Suprapubic skin (tissue), 4 donors: Measurements from ENCODE around the gene WWOX. TPM values are rescaled to one million over a fixed set of nuclear protein-coding genes. Genes with fewer than 3 reads are reported as not detected.

Source experiments
- DNase-seq, 2 donors: peaks; one replicate each; pipeline ENCODE4 v3.0.0-alpha.2; 2019; ENCODE audit warnings: low spot score in 2 of 2
- H3K27ac ChIP-seq: fragments of 200-600 bp; sonication (generic); one replicate; pipeline ENCODE4 v1.5.1; 2019
- H3K27me3 ChIP-seq: fragments of 200-600 bp; sonication (generic); one replicate; pipeline ENCODE4 v1.5.1; 2019
- H3K36me3 ChIP-seq: fragments of 200-600 bp; sonication (generic); one replicate; pipeline ENCODE4 v1.5.1; 2019
- H3K4me1 ChIP-seq: fragments of 200-600 bp; sonication (generic); one replicate; pipeline ENCODE4 v1.5.1; 2019
- H3K4me3 ChIP-seq: fragments of 200-600 bp; sonication (generic); one replicate; pipeline ENCODE4 v1.5.1; 2019; ENCODE audit warnings: mild to moderate bottlenecking
- H3K9me3 ChIP-seq: fragments of 200-600 bp; sonication (generic); one replicate; pipeline ENCODE4 v1.5.1; 2019
- EP300 ChIP-seq: sonication (generic); formaldehyde crosslinking; IDR thresholded peaks from one replicate; pipeline ENCODE4 v1.6.1; 2017; ENCODE audit warnings: antibody characterized with exemption
- POLR2A ChIP-seq, 2 donors: fragments of 450-650 bp; IDR thresholded peaks; one replicate each; pipeline ENCODE4 v1.6.1; 2017; ENCODE audit warnings: antibody characterized with exemption in 2 of 2, mild to moderate bottlenecking in 2 of 2, moderate library complexity in 2 of 2
- POLR2AphosphoS5 ChIP-seq, 3 donors: sonication (generic); formaldehyde crosslinking; IDR thresholded peaks; one replicate each; pipeline ENCODE4 v1.6.1; 2017; ENCODE audit warnings: antibody characterized with exemption in 3 of 3
- WGBS: methylation state at CpG from one replicate; pipeline ENCODE4 v1.1.5; 2018; 5-methylcytosine and 5-hydroxymethylcytosine counted together
- total RNA-seq, 4 donors: library from RNA; depleted of rRNA; stranded (reverse); fragments of >200 nt; gene quantifications; one replicate each; pipeline ENCODE4 v1.1.0, GENCODE V29; 2016
- TF ChIP-seq, protein P1 (sequence below), 2 donors: fragments of 200-600 bp in 1 of 2; fragments of 450-650 bp in 1 of 2; sonication (generic) in 1 of 2; IDR thresholded peaks; one replicate each; pipeline ENCODE4 v1.5.1; 2016 to 2019; ENCODE audit warnings: antibody characterized with exemption in 2 of 2, mild to moderate bottlenecking in 1 of 2, moderate library complexity in 1 of 2

The WWOX gene
- total RNA-seq, 4 donors from 2014 or later = 29.6 to 104 (median 47.3) TPM

DNA sequence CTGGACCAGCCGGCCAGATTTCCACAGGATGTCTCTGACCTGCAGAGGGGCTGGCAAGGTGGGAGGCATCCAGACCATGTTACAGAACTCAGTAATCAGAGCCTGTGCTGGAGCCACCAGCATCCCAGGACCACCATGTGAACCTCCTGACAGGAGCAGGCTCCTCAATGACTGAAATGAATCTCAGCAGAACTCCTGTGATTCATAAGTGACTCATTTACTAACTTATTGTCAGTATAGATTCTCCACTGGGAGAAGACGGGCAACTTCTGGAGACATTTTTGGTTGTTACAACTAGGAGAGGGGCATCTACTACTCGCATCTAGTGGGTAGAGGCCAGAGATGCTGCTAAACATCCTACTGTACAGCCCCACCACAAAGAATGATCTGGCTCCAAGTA, 3.1 kb upstream of the WWOX start:
- peaks cover 7% of the 10 kb centered on the region for H3K27me3 ChIP-seq
- TF ChIP-seq, protein P1, sequence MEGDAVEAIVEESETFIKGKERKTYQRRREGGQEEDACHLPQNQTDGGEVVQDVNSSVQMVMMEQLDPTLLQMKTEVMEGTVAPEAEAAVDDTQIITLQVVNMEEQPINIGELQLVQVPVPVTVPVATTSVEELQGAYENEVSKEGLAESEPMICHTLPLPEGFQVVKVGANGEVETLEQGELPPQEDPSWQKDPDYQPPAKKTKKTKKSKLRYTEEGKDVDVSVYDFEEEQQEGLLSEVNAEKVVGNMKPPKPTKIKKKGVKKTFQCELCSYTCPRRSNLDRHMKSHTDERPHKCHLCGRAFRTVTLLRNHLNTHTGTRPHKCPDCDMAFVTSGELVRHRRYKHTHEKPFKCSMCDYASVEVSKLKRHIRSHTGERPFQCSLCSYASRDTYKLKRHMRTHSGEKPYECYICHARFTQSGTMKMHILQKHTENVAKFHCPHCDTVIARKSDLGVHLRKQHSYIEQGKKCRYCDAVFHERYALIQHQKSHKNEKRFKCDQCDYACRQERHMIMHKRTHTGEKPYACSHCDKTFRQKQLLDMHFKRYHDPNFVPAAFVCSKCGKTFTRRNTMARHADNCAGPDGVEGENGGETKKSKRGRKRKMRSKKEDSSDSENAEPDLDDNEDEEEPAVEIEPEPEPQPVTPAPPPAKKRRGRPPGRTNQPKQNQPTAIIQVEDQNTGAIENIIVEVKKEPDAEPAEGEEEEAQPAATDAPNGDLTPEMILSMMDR (IDR thresholded peaks at IDR 0.05) = no peak
- TF ChIP-seq EP300 (no peak), POLR2A (IDR thresholded peaks at IDR 0.05) (no peak), POLR2AphosphoS5 (IDR thresholded peaks at IDR 0.05) (no peak)
- no peak for DNase-seq
- H3K9me3 ChIP-seq = no peaks in the 10 kb centered on the region
- H3K4me3 ChIP-seq = no peak overlapping the region
- H3K4me1 ChIP-seq = peaks cover 13% of the 10 kb centered on the region
- H3K27ac ChIP-seq = no peak overlapping the region
- WGBS = 64% methylated on average over 3 of the region's 3 CpGs
- H3K36me3 ChIP-seq = no peaks in the 10 kb centered on the region

DNA sequence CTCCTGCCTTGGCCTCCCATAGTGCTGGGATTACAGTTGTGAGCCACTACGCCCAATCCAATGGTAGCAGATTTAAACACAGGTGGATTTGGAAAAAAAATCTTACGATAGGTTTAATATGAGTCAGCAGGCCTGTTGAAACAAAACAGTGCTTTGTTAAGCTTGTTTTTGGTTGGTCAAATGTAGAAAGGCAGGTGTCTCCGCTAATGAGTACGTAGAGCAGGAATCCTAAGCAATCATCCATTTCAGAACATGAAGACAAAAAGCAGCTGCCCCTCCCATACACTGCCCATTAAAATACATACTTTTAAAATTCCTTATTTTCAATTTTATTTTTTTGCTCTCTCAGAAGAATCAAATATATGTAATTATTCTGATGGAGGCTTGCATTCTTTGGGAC, 1.9 kb upstream of the WWOX start:
- Histone ChIP-seq H3K36me3 (no peaks in the 10 kb centered on the region), H3K9me3 (no peaks in the 10 kb centered on the region), H3K27me3 (peaks cover 5% of the 10 kb centered on the region), H3K4me3 (no peak overlapping the region), H3K4me1 (peaks cover 24% of the 10 kb centered on the region), H3K27ac (no peak overlapping the region)
- TF ChIP-seq POLR2A (IDR thresholded peaks at IDR 0.05) = no peak
- no peak for TF ChIP-seq POLR2AphosphoS5 (IDR thresholded peaks at IDR 0.05)
- TF ChIP-seq EP300 = no peak
- TF ChIP-seq, protein P1 (IDR thresholded peaks at IDR 0.05) = no peak
- no peak for DNase-seq
- WGBS = 60% methylated on average over 4 of the region's 4 CpGs

DNA sequence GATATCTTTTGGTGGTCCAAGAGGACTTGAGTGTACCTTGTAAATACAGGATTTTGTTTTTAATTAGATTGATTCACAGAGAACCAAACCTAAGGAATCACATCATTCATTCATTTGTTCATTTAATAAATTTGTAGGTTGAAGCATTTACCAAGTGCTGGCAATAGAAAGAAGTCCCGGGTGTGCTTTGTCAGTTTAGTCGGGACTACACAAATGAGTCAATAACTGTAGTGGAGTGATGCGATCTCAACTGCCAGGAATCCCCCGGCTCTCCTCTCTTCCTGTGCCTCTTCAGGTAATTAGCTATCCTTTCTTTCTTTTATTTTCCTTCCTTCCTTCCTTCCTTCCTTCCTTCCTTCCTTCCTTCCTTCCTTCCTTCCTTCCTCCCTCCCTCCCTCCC, 1.4 kb upstream of the WWOX start:
- Histone ChIP-seq H3K9me3 (no peaks in the 10 kb centered on the region), H3K27me3 (no peaks in the 10 kb centered on the region), H3K36me3 (no peaks in the 10 kb centered on the region), H3K4me3 (no peak overlapping the region), H3K27ac (no peak overlapping the region), H3K4me1 (peaks cover 25% of the 10 kb centered on the region)
- TF ChIP-seq POLR2A (IDR thresholded peaks at IDR 0.05) (no peak), EP300 (no peak), POLR2AphosphoS5 (IDR thresholded peaks at IDR 0.05) (no peak)
- TF ChIP-seq, protein P1 (IDR thresholded peaks at IDR 0.05) = no peak
- DNase-seq = no peak
- WGBS = 77% methylated on average over 4 of the region's 4 CpGs

DNA sequence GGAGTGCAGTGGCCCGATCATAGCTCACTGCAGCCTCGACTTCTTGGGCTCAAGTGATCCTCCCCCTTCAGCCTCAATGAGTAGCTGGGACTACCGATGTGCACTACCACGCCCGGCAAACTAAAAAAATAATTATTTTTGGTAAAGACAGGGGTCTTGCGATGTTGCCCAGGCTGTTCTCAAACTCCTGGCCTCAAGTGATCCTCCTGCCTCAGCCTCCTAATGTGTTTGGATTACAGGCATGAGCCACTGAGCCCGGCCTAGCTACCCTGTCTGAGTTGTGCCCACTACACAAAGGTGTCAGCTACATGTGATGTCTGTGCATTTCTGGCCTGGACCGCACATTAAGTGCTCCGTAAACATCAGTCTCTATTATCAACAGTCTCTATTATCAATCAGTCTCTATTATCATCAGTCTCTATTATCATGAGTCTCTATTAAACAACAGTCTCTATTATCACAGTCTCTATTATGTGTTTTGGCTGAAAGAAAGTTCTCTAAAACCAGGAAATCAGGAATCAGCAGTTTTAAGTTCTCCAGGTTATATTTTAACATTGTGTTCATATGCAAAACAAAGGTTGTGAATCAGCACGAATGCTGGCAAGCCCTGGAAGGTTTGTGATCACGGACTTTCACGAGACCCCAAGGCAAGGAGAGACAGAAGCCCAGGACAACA, 721 bp upstream of the WWOX start:
- Histone ChIP-seq H3K27me3 (no peaks in the 10 kb centered on the region), H3K36me3 (no peaks in the 10 kb centered on the region), H3K4me1 (peaks cover 25% of the 10 kb centered on the region), H3K27ac (peak overlapping the region; percentile 94), H3K4me3 (peak overlapping the region; percentile 99), H3K9me3 (no peaks in the 10 kb centered on the region)
- 66% methylated on average over 12 of the region's 12 CpGs for WGBS
- TF ChIP-seq EP300 = no peak
- TF ChIP-seq, protein P1 (IDR thresholded peaks at IDR 0.05) = no peak
- no peak for TF ChIP-seq POLR2AphosphoS5 (IDR thresholded peaks at IDR 0.05)
- TF ChIP-seq POLR2A (IDR thresholded peaks at IDR 0.05) = no peak
- no peak for DNase-seq

DNA sequence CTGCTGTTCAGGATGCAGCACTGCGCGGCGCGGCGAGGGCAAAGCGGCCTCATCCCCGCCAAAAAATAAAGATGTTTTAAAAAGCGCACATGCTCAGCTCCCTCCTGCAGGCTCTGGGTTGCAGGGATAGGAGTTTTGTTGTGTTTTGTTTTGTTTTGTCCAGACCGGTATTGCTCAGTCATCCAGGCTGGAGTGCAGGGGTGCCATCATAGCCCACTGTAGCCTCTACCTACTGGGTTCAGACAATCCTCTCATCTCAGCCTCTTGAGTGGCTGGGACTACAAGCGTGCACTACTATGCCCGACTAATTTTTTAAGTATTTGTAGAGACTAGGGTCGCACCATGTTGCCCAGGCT, 636 bp downstream of the WWOX start:
- no peak for DNase-seq
- Histone ChIP-seq H3K27me3 (no peaks in the 10 kb centered on the region), H3K9me3 (no peaks in the 10 kb centered on the region), H3K4me1 (peaks cover 29% of the 10 kb centered on the region), H3K4me3 (peak overlapping the region; percentile 99), H3K27ac (peak overlapping the region; percentile 94), H3K36me3 (no peaks in the 10 kb centered on the region)
- WGBS = 9% methylated on average over 12 of the region's 12 CpGs
- TF ChIP-seq, protein P1 (IDR thresholded peaks at IDR 0.05) = peak in 1 of 2 donors; percentile 94
- TF ChIP-seq POLR2AphosphoS5 (IDR thresholded peaks at IDR 0.05) (no peak), POLR2A (IDR thresholded peaks at IDR 0.05) (no peak), EP300 (no peak)
